PFSK-1 (cell line): ENCODE data around the gene IKBKE.

ENCODE experiments used
- FOXP2 ChIP-seq: optimal IDR thresholded peaks from 2 replicates; pipeline ENCODE3; 2011; ENCODE audit warnings: borderline replicate concordance, control low read depth, inconsistent platforms; ENCODE audit not compliant: insufficient read depth; ENCODE audit errors: extremely low read length, extremely low read depth
- POLR2AphosphoS5 ChIP-seq: IDR thresholded peaks from 2 replicates; pipeline ENCODE4 v1.6.1; 2012; ENCODE audit warnings: low read depth, mild to moderate bottlenecking, control low read depth, low read length, moderate library complexity
- REST ChIP-seq, 2 experiments: IDR thresholded peaks; 2 replicates each; pipeline versions ENCODE4 v1.6.1 to v1.8.0; 2011 to 2012; ENCODE audit warnings: low read depth in 2 of 2, low read length in 2 of 2, control low read depth in 1 of 2, inconsistent platforms in 1 of 2, mild to moderate bottlenecking in 1 of 2, moderate library complexity in 1 of 2; ENCODE audit not compliant: insufficient read depth in 1 of 2
- TAF1 ChIP-seq: IDR thresholded peaks from 2 replicates; pipeline ENCODE4 v1.6.1; 2012; ENCODE audit warnings: low read length, control low read depth, borderline replicate concordance; ENCODE audit not compliant: insufficient read depth

- TF ChIP-seq POLR2AphosphoS5 (no peak), FOXP2 (no peak), TAF1 (no peak), REST (IDR thresholded peaks at IDR 0.05; ENCODE audit: insufficient read depth in 1 of 2, low read depth in 2 of 2, low read length in 2 of 2) (no peak)
Observed at GRCh38 chr1:206526064-206526911, 56.0 kb downstream of the IKBKE start.
